Astrocyte (in vitro differentiated cells and primary cell): ENCODE data around the gene PLCB4. TPM values are rescaled to one million over a fixed set of nuclear protein-coding genes. Genes with fewer than 3 reads are reported as not detected.

Experiments used
- DNase-seq: peaks from one replicate; pipeline ENCODE4 v3.0.0-alpha.2; 2010; ENCODE audit warnings: low read depth
- FAIRE-seq: peaks from 2 replicates; lab custom pipeline; 2011; peaks lifted over from hg19 to GRCh38; lab: Jason Lieb, UNC
- H2AFZ ChIP-seq: 2 replicates; pipeline ENCODE4 v1.6.0; 2012; ENCODE audit warnings: low read depth, low read length, inconsistent platforms
- H3K27ac ChIP-seq: 2 replicates; pipeline ENCODE4 v1.5.1; 2011; ENCODE audit warnings: low read depth, low read length, inconsistent platforms
- H3K27me3 ChIP-seq: 2 replicates; pipeline ENCODE4 v1.6.0; 2011; ENCODE audit warnings: low read length, inconsistent platforms; ENCODE audit not compliant: insufficient read depth
- H3K36me3 ChIP-seq: 2 replicates; pipeline ENCODE4 v1.5.1; 2011; ENCODE audit warnings: low read length, inconsistent platforms; ENCODE audit not compliant: insufficient read depth
- H3K4me1 ChIP-seq: 2 replicates; pipeline ENCODE4 v1.5.1; 2011; ENCODE audit warnings: low read length, inconsistent platforms; ENCODE audit not compliant: insufficient read depth
- H3K4me2 ChIP-seq: 2 replicates; pipeline ENCODE4 v1.6.0; 2012; ENCODE audit warnings: low read length, inconsistent platforms
- H3K4me3 ChIP-seq: 2 replicates; pipeline ENCODE4 v1.5.1; 2011; ENCODE audit warnings: low read depth, mild to moderate bottlenecking, low read length, inconsistent platforms; ENCODE audit not compliant: insufficient read depth
- H3K79me2 ChIP-seq: 2 replicates; pipeline ENCODE4 v1.6.0; 2012; ENCODE audit warnings: mild to moderate bottlenecking, low read length, inconsistent platforms; ENCODE audit not compliant: insufficient read depth
- H3K9ac ChIP-seq: 2 replicates; pipeline ENCODE4 v1.6.0; 2012; ENCODE audit warnings: mild to moderate bottlenecking, low read length, inconsistent platforms
- H3K9me3 ChIP-seq: 2 replicates; pipeline ENCODE4 v1.5.1; 2012; ENCODE audit warnings: low read depth, mild to moderate bottlenecking, low read length, inconsistent platforms; ENCODE audit not compliant: insufficient read depth
- H4K20me1 ChIP-seq: 2 replicates; pipeline ENCODE4 v1.6.0; 2012; ENCODE audit warnings: low read length, inconsistent platforms; ENCODE audit not compliant: insufficient read depth
- H3K27ac Mint-ChIP-seq: one replicate; pipeline ENCODE4 v1.8.0; 2021; ENCODE audit warnings: mild to moderate bottlenecking, mixed read lengths; ENCODE audit not compliant: unreplicated experiment
- H3K27me3 Mint-ChIP-seq: one replicate; pipeline ENCODE4 v1.8.0; 2021; ENCODE audit warnings: low read depth, mixed read lengths; ENCODE audit not compliant: unreplicated experiment
- H3K36me3 Mint-ChIP-seq: one replicate; pipeline ENCODE4 v1.8.0; 2021; ENCODE audit warnings: low read depth, mixed read lengths; ENCODE audit not compliant: unreplicated experiment
- H3K4me1 Mint-ChIP-seq: one replicate; pipeline ENCODE4 v1.8.0; 2021; ENCODE audit warnings: low read depth, mixed read lengths; ENCODE audit not compliant: unreplicated experiment
- H3K4me3 Mint-ChIP-seq: one replicate; pipeline ENCODE4 v1.8.0; 2021; ENCODE audit warnings: mild to moderate bottlenecking, moderate library complexity, mixed read lengths; ENCODE audit not compliant: unreplicated experiment
- H3K9me3 Mint-ChIP-seq: one replicate; pipeline ENCODE4 v1.8.0; 2021; ENCODE audit warnings: mild to moderate bottlenecking, mixed read lengths; ENCODE audit not compliant: unreplicated experiment
- EZH2 ChIP-seq: IDR thresholded peaks from 2 replicates; pipeline ENCODE4 v1.6.1; 2012; ENCODE audit warnings: mild to moderate bottlenecking, low read length, inconsistent platforms; ENCODE audit not compliant: insufficient read depth
- total RNA-seq: library from RNA; stranded (reverse); gene quantifications from 2 replicates; pipeline ENCODE4 v1.2.1, GENCODE V29; 2021
- TF ChIP-seq, protein P1 (sequence below): IDR thresholded peaks from 2 replicates; pipeline ENCODE4 v1.5.1; 2011; ENCODE audit warnings: low read depth, mild to moderate bottlenecking, inconsistent platforms, low read length, moderate library complexity; ENCODE audit not compliant: insufficient read depth

Gene PLCB4
- total RNA-seq, 1 donor from 2014 or later: 58.2 TPM

GRCh38 chr20:9334866-9335265, 266.0 kb downstream of the PLCB4 start:
- no peak for FAIRE-seq
- no peak for DNase-seq
- no peaks in the 10 kb centered on the region for H3K27me3 Mint-ChIP-seq
- H2AFZ ChIP-seq: no peak overlapping the region
- no peak overlapping the region for H3K4me3 ChIP-seq
- H3K4me1 ChIP-seq: no peaks in the 10 kb centered on the region
- TF ChIP-seq, protein P1, sequence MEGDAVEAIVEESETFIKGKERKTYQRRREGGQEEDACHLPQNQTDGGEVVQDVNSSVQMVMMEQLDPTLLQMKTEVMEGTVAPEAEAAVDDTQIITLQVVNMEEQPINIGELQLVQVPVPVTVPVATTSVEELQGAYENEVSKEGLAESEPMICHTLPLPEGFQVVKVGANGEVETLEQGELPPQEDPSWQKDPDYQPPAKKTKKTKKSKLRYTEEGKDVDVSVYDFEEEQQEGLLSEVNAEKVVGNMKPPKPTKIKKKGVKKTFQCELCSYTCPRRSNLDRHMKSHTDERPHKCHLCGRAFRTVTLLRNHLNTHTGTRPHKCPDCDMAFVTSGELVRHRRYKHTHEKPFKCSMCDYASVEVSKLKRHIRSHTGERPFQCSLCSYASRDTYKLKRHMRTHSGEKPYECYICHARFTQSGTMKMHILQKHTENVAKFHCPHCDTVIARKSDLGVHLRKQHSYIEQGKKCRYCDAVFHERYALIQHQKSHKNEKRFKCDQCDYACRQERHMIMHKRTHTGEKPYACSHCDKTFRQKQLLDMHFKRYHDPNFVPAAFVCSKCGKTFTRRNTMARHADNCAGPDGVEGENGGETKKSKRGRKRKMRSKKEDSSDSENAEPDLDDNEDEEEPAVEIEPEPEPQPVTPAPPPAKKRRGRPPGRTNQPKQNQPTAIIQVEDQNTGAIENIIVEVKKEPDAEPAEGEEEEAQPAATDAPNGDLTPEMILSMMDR: no peak
- no peak for TF ChIP-seq EZH2
- H3K4me1 Mint-ChIP-seq: peaks cover 9% of the 10 kb centered on the region
- H3K9ac ChIP-seq: no peak overlapping the region
- no peaks in the 10 kb centered on the region for H3K36me3 Mint-ChIP-seq
- no peaks in the 10 kb centered on the region for H3K9me3 Mint-ChIP-seq
- no peak overlapping the region for H3K4me3 Mint-ChIP-seq
- no peak overlapping the region for H3K4me2 ChIP-seq
- no peaks in the 10 kb centered on the region for H3K36me3 ChIP-seq
- no peaks in the 10 kb centered on the region for H4K20me1 ChIP-seq
- no peaks in the 10 kb centered on the region for H3K79me2 ChIP-seq
- no peaks in the 10 kb centered on the region for H3K9me3 ChIP-seq
- H3K27ac ChIP-seq: no peak overlapping the region
- no peaks in the 10 kb centered on the region for H3K27me3 ChIP-seq
- H3K27ac Mint-ChIP-seq: no peak overlapping the region

GRCh38 chr20:9338101-9338500, 269.2 kb downstream of the PLCB4 start:
- no peaks in the 10 kb centered on the region for H4K20me1 ChIP-seq
- Mint-ChIP-seq H3K4me1 (peaks cover 10% of the 10 kb centered on the region), H3K27me3 (no peaks in the 10 kb centered on the region), H3K27ac (no peak overlapping the region), H3K9me3 (no peaks in the 10 kb centered on the region), H3K4me3 (no peak overlapping the region), H3K36me3 (no peaks in the 10 kb centered on the region)
- FAIRE-seq: no peak
- no peaks in the 10 kb centered on the region for H3K4me1 ChIP-seq
- H2AFZ ChIP-seq: no peak overlapping the region
- no peaks in the 10 kb centered on the region for H3K27me3 ChIP-seq
- no peaks in the 10 kb centered on the region for H3K79me2 ChIP-seq
- H3K36me3 ChIP-seq: no peaks in the 10 kb centered on the region
- H3K27ac ChIP-seq: no peak overlapping the region
- no peak for DNase-seq
- H3K9ac ChIP-seq: no peak overlapping the region
- TF ChIP-seq, protein P1: no peak
- no peak for TF ChIP-seq EZH2
- no peaks in the 10 kb centered on the region for H3K9me3 ChIP-seq
- H3K4me3 ChIP-seq: no peak overlapping the region
- H3K4me2 ChIP-seq: no peak overlapping the region

DNA sequence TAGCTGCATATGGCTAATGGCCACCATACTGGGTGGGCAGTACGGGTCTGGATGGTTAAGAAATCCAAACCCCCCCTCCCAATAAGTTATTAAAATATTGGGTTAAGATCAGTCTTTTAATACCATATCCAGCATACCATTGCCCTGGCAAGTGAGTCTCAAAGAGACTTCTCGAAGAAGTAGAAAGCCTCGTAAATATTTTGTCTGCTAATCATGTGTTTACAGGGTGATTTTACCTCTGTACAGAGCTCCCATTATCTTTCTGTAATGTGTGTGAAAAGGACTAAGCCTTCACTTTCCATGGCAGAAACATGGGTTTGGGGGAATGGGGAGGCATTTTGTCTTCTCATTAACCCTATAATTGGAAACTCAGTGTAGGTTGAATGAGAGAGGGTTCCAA, 270.8 kb downstream of the PLCB4 start:
- no peaks in the 10 kb centered on the region for H3K36me3 ChIP-seq
- no peaks in the 10 kb centered on the region for H3K79me2 ChIP-seq
- Mint-ChIP-seq H3K9me3 (no peaks in the 10 kb centered on the region), H3K36me3 (no peaks in the 10 kb centered on the region), H3K4me3 (no peak overlapping the region), H3K27ac (no peak overlapping the region), H3K27me3 (no peaks in the 10 kb centered on the region), H3K4me1 (peaks cover 14% of the 10 kb centered on the region)
- no peak for FAIRE-seq
- H2AFZ ChIP-seq: no peak overlapping the region
- H3K27me3 ChIP-seq: no peaks in the 10 kb centered on the region
- TF ChIP-seq, protein P1: no peak
- no peak for TF ChIP-seq EZH2
- no peaks in the 10 kb centered on the region for H4K20me1 ChIP-seq
- DNase-seq: no peak
- H3K9me3 ChIP-seq: no peaks in the 10 kb centered on the region
- H3K27ac ChIP-seq: no peak overlapping the region
- H3K4me1 ChIP-seq: peaks cover 2% of the 10 kb centered on the region
- no peak overlapping the region for H3K4me3 ChIP-seq
- no peak overlapping the region for H3K9ac ChIP-seq
- no peak overlapping the region for H3K4me2 ChIP-seq
